K562 (cell line): ENCODE measurements around the gene TMTC4. TPM values are rescaled to one million over a fixed set of nuclear protein-coding genes. Genes with fewer than 3 reads are reported as not detected.

Experiments
- ATAC-seq: fragments of 200-7000 bp; cut with Tn5 transposase; 3 replicates; pipeline ENCODE4 v1.9.1; 2020; ENCODE audit warnings: moderate library complexity
- BruUV-seq: library from RNA; stranded (reverse); fragments of 400-500 nt; replicated peaks from 2 replicates; lab custom pipeline; 2021; lab: Mats Ljungman, UMichigan
- CTCF ChIA-PET: fragments of 300-600 bp; formaldehyde crosslinking; extraction: SDS; loops from one replicate; lab custom pipeline; 2021; ENCODE audit warnings: low intra/inter-chr PET ratio; lab: Yijun Ruan, JAX
- POLR2A ChIA-PET: fragments of 300-600, 350-650 bp; sonication (Branson Sonifier 250); formaldehyde crosslinking; extraction: SDS; loops from one replicate; lab custom pipeline; 2021; ENCODE audit warnings: antibody characterized with exemption, inconsistent platforms; lab: Yijun Ruan, JAX
- DNase-seq, 4 experiments: peaks; one replicate each; pipeline versions ENCODE4 v3.0.0 to v3.0.0-alpha.2; 2011 to 2018; ENCODE audit warnings: low spot score in 3 of 4, mixed read lengths in 3 of 4; ENCODE audit errors: extremely low read depth in 1 of 4
- FAIRE-seq: peaks from 2 replicates; lab custom pipeline; 2011; peaks lifted over from hg19 to GRCh38; lab: Jason Lieb, UNC
- H2AFZ ChIP-seq: 2 replicates; pipeline ENCODE4 v1.6.0; 2011; ENCODE audit warnings: low read depth, low read length, control low read depth, inconsistent platforms
- H3K27ac ChIP-seq: fragments of 200-600 bp; 3 replicates; pipeline ENCODE4 v1.8.0; 2011; ENCODE audit warnings: low read depth, mild to moderate bottlenecking, control low read depth, inconsistent platforms, low read length, moderate library complexity, mixed read lengths; ENCODE audit errors: extremely low read depth
- H3K27me3 ChIP-seq, 2 experiments: fragments of 300-600 bp in 1 of 2; 2 replicates in 1 of 2; 3 replicates in 1 of 2; pipeline versions ENCODE4 v1.6.0 to v1.8.0; 2011; ENCODE audit warnings: inconsistent platforms in 2 of 2, low read length in 2 of 2, mild to moderate bottlenecking in 1 of 2, mixed read lengths in 1 of 2, moderate library complexity in 1 of 2; ENCODE audit not compliant: control insufficient read depth in 2 of 2, insufficient read depth in 2 of 2
- H3K36me3 ChIP-seq: fragments of 300-600 bp; 3 replicates; pipeline ENCODE4 v1.8.0; 2011; ENCODE audit warnings: mild to moderate bottlenecking, low read length, inconsistent platforms; ENCODE audit not compliant: control insufficient read depth, insufficient read depth
- H3K4me1 ChIP-seq, 2 experiments: fragments of 200-600 bp in 1 of 2; replicated peaks in 1 of 2; 2 replicates in 1 of 2; 3 replicates in 1 of 2; pipeline versions ENCODE4 v1.5.1 to v1.8.0; 2011; ENCODE audit warnings: inconsistent platforms in 2 of 2, low read length in 2 of 2, mild to moderate bottlenecking in 1 of 2, mixed read lengths in 1 of 2, moderate library complexity in 1 of 2; ENCODE audit not compliant: control insufficient read depth in 2 of 2, insufficient read depth in 2 of 2
- H3K4me2 ChIP-seq: 2 replicates; pipeline ENCODE4 v1.6.1; 2011; ENCODE audit warnings: low read length, control low read depth, inconsistent platforms, mixed read lengths; ENCODE audit not compliant: insufficient read depth
- H3K4me3 ChIP-seq: fragments of 200-600 bp; sonication (generic), shearing (Covaris generic); 2 replicates; pipeline ENCODE4 v1.5.1; 2016; ENCODE audit warnings: control low read depth, inconsistent platforms
- H3K79me2 ChIP-seq: fragments of 200-600 bp; 3 replicates; pipeline ENCODE4 v1.8.0; 2011; ENCODE audit warnings: low read length, inconsistent platforms; ENCODE audit not compliant: control insufficient read depth, insufficient read depth
- H3K9ac ChIP-seq, 2 experiments: 2 replicates each; pipeline versions ENCODE4 v1.6.0 to v1.6.1; 2011; ENCODE audit warnings: low read depth in 2 of 2, low read length in 2 of 2, control low read depth in 1 of 2, inconsistent platforms in 1 of 2, mild to moderate bottlenecking in 1 of 2, mixed read lengths in 1 of 2; ENCODE audit not compliant: insufficient read depth in 1 of 2
- H3K9me1 ChIP-seq: one replicate; pipeline ENCODE4 v1.6.0; 2011; ENCODE audit warnings: inconsistent platforms, mild to moderate bottlenecking, low read length, moderate library complexity; ENCODE audit not compliant: control insufficient read depth, insufficient read depth
- H3K9me3 ChIP-seq: replicated peaks from 2 replicates; pipeline ENCODE4 v1.5.1; 2011; ENCODE audit warnings: low read depth, low read length, inconsistent platforms; ENCODE audit not compliant: control insufficient read depth, insufficient read depth
- H4K20me1 ChIP-seq: replicated peaks from 2 replicates; pipeline ENCODE4 v1.6.1; 2011; ENCODE audit warnings: low read length, inconsistent platforms, mixed read lengths; ENCODE audit not compliant: control insufficient read depth, insufficient read depth
- CBFA2T2 ChIP-seq: fragments of 450-650 bp; conservative IDR thresholded peaks from 2 replicates; pipeline ENCODE4 v1.6.1; 2017; ENCODE audit warnings: mild to moderate bottlenecking
- CHD1 ChIP-seq: fragments of 200-600 bp; sonication (generic); IDR thresholded peaks from one replicate; pipeline ENCODE4 v1.6.1; 2012; ENCODE audit warnings: mild to moderate bottlenecking, moderate library complexity, low read length, inconsistent platforms
- GABPB1 ChIP-seq: sonication (generic); formaldehyde crosslinking; IDR thresholded peaks from 2 replicates; pipeline ENCODE4 v1.8.0; 2022; ENCODE audit warnings: mild to moderate bottlenecking, missing genetic modification reagents
- ILF3 ChIP-seq: fragments of 450-650 bp; IDR thresholded peaks from 2 replicates; pipeline ENCODE4 v1.6.1; 2018; ENCODE audit warnings: antibody characterized with exemption, mild to moderate bottlenecking, moderate library complexity, borderline replicate concordance
- KLF1 ChIP-seq: fragments of 450-650 bp; IDR thresholded peaks from 2 replicates; pipeline ENCODE4 v1.6.1; 2016; ENCODE audit warnings: missing genetic modification characterization, missing compliant biosample characterization
- MAFG ChIP-seq: fragments of 450-650 bp; conservative IDR thresholded peaks from 2 replicates; pipeline ENCODE4 v1.6.1; 2016; ENCODE audit warnings: missing genetic modification characterization, missing compliant biosample characterization
- MCM3 ChIP-seq: fragments of 450-650 bp; IDR thresholded peaks from 2 replicates; pipeline ENCODE4 v1.6.1; 2016
- MED1 ChIP-seq: sonication (generic); formaldehyde crosslinking; IDR thresholded peaks from 2 replicates; pipeline ENCODE4 v1.8.1; 2023; ENCODE audit warnings: missing genetic modification reagents, borderline replicate concordance
- NRF1 ChIP-seq, 2 experiments: fragments of 450-650 bp; IDR thresholded peaks in 1 of 2; conservative IDR thresholded peaks in 1 of 2; 2 replicates each; pipeline ENCODE4 v1.6.1; 2014; ENCODE audit warnings: mild to moderate bottlenecking in 2 of 2
- PBX2 ChIP-seq, 2 experiments: IDR thresholded peaks in 1 of 2; conservative IDR thresholded peaks in 1 of 2; 2 replicates each; pipeline ENCODE4 v1.6.1; 2016; ENCODE audit warnings: low read depth in 2 of 2, mild to moderate bottlenecking in 1 of 2, missing compliant biosample characterization in 1 of 2, missing genetic modification characterization in 1 of 2, moderate library complexity in 1 of 2
- PTRF ChIP-seq: fragments of 450-650 bp; IDR thresholded peaks from 2 replicates; pipeline ENCODE4 v1.6.1; 2016; ENCODE audit warnings: mild to moderate bottlenecking, missing genetic modification characterization, missing compliant biosample characterization
- STAT6 ChIP-seq: sonication (generic); formaldehyde crosslinking; IDR thresholded peaks from 2 replicates; pipeline ENCODE4 v1.8.1; 2023; ENCODE audit warnings: mild to moderate bottlenecking, missing genetic modification reagents
- TRIM24 ChIP-seq, 2 experiments: fragments of 450-650 bp; IDR thresholded peaks; 2 replicates each; pipeline ENCODE4 v1.6.1; 2016
- ZNF232 ChIP-seq: sonication (generic); formaldehyde crosslinking; IDR thresholded peaks from 2 replicates; pipeline ENCODE4 v1.8.0; 2022; ENCODE audit warnings: mild to moderate bottlenecking, missing genetic modification reagents
- ZNF445 ChIP-seq: fragments of 250-450 bp; sonication (Bioruptor Pico); IDR thresholded peaks from 2 replicates; pipeline ENCODE4 v1.4.0; 2020; ENCODE audit warnings: low read depth, mild to moderate bottlenecking, moderate library complexity
- ZNF449 ChIP-seq: fragments of 250-450 bp; sonication (Bioruptor Pico); IDR thresholded peaks from 2 replicates; pipeline ENCODE4 v1.8.0; 2022; ENCODE audit warnings: moderate library complexity, mild to moderate bottlenecking, inconsistent platforms
- WGBS: fragments of 100-300 bp; shearing (Covaris generic); methylation state at CpG from one replicate; pipeline ENCODE4 v1.1.6; 2016; ENCODE audit warnings: low coverage, mixed read lengths; ENCODE audit not compliant: insufficient coverage; ENCODE audit errors: missing lambda C conversion rate; 5-methylcytosine and 5-hydroxymethylcytosine counted together
- in situ Hi-C: fragments of 300-500 bp; cut with MboI; formaldehyde crosslinking; loops from 4 replicates; pipeline ENCODE4 v1.15.0; 2018; ENCODE audit warnings: inconsistent platforms, mixed read lengths
- intact Hi-C: fragments of 100-400 bp; cut with micrococcal nuclease; formaldehyde crosslinking; loops from 2 replicates; pipeline ENCODE4 v1.14.2; 2022
- polyA plus RNA-seq, 8 experiments: library from polyadenylated mRNA; depleted of rRNA in 4 of 8; stranded (reverse) in 5 of 8; unstranded in 3 of 8; fragments of >200 nt; fragmentation: Nextera tagmentation in 2 of 8; fragmentation: Illumina TruSeq in 1 of 8; extraction: Ambion mirVana in 2 of 8; extraction: Trizol in 1 of 8; gene quantifications; 2 replicates each; pipeline versions ENCODE4 v1.2.1 to v1.2.3, GENCODE V29; 2011 to 2014; ENCODE audit warnings: inconsistent platforms in 1 of 8, missing spikeins in 1 of 8
- total RNA-seq, 7 experiments: library from RNA; depleted of rRNA in 6 of 7; stranded (reverse); fragments of >200 nt in 6 of 7; fragmentation: Illumina TruSeq in 2 of 7; extraction: Trizol in 2 of 7; gene quantifications; 2 replicates each; pipeline versions ENCODE4 v1.2.1 to v1.2.3, GENCODE V29; 2011 to 2021; ENCODE audit warnings: low replicate concordance in 1 of 7

Gene TMTC4
- total and polyA plus RNA-seq, 9 of the 15 experiments (the other 6 are each of a cell fraction or from before 2014, with no cell fraction given) = 3.5 to 16.7 (median 11.8) TPM

GRCh38 chr13:100710176-100710575 is 35.6 kb upstream of the TMTC4 start:
- no peak for FAIRE-seq
- Histone ChIP-seq H3K9me3 (no peaks in the 10 kb centered on the region), H3K9ac (no peak overlapping the region), H3K27me3 (0 out of 5 replicates have a peak, but pooled peaks cover 0 to 3% of the 10 kb centered on the region in 2 experiments), H3K4me3 (no peak overlapping the region), H3K27ac (no peak overlapping the region), H3K79me2 (no peaks in the 10 kb centered on the region), H3K9me1 (no peaks in the 10 kb centered on the region), H4K20me1 (no peaks in the 10 kb centered on the region), H3K36me3 (no peaks in the 10 kb centered on the region), H3K4me1 (no peaks in the 10 kb centered on the region), H3K4me2 (no peak overlapping the region), H2AFZ (no peak overlapping the region)
- no peak for DNase-seq
- no TSS peak for BruUV-seq
- in situ Hi-C loops (no loop called here), intact Hi-C loops (no loop called here)
- CTCF ChIA-PET = no interaction called here
- 4% methylated on average over 5 of the region's 5 CpGs for WGBS
- POLR2A ChIA-PET = no interaction called here
- no peak for ATAC-seq
- TF ChIP-seq ILF3 = no peak
- TF ChIP-seq ZNF232 = no peak
- no peak for TF ChIP-seq NRF1 (conservative IDR thresholded peaks at IDR 0.05 in 1 of 2, IDR thresholded peaks at IDR 0.05 in 1 of 2)
- TF ChIP-seq KLF1 (tag) = no peak
- no peak for TF ChIP-seq PTRF (tag)
- TF ChIP-seq TRIM24 (IDR thresholded peaks at IDR 0.05) = no peak
- TF ChIP-seq GABPB1 (CRISPR knock-in tag) = no peak
- TF ChIP-seq STAT6 (CRISPR knock-in tag) = no peak
- no peak for TF ChIP-seq ZNF449 (CRISPR knock-in tag)
- TF ChIP-seq ZNF445 (CRISPR knock-in tag) = no peak
- TF ChIP-seq CBFA2T2 = no peak
- TF ChIP-seq CHD1 = no peak
- no peak for TF ChIP-seq MCM3
- TF ChIP-seq MED1 (CRISPR knock-in tag) = no peak
- TF ChIP-seq PBX2 (CRISPR knock-in tag; IDR thresholded peaks at IDR 0.05; ENCODE audit: low read depth) = no peak
- TF ChIP-seq PBX2 (tag; conservative IDR thresholded peaks at IDR 0.05; ENCODE audit: low read depth) = no peak
- no peak for TF ChIP-seq MAFG (tag)
